HT-29 (cell line): ENCODE measurements around the gene MTCP1. TPM values are rescaled to one million over a fixed set of nuclear protein-coding genes. Genes with fewer than 3 reads are reported as not detected.

ENCODE experiments used
- total RNA-seq: library from RNA; depleted of rRNA; stranded (reverse); fragments of >200 nt; shearing (Covaris generic); gene quantifications from 2 replicates; pipeline ENCODE4 v1.2.3, GENCODE V29; 2014; rRNA removed

Gene MTCP1
- total RNA-seq, 1 experiment from 2014 or later, result 8.0 TPM

Other genes with a start within 250 kb of the MTCP1 start
- gene SMIM9, start 236.5 kb downstream of the MTCP1 start, total RNA-seq, result not detected in 2 replicates
- 22.1 and 26.4 TPM in 2 replicates for gene F8A1, start 184.8 kb downstream of the MTCP1 start, total RNA-seq
- 0.03 and 0.41 TPM in 2 replicates for gene F8, start 48.4 kb downstream of the MTCP1 start, total RNA-seq
- 49.8 and 69.5 TPM in 2 replicates for gene FUNDC2, start 44.3 kb downstream of the MTCP1 start, total RNA-seq
- 5.3 and 11.0 TPM in 2 replicates for gene CMC4, start within 50 bp of the MTCP1 start, total RNA-seq
- gene BRCC3, start 372 bp upstream of the MTCP1 start, total RNA-seq, result 12.0 and 20.4 TPM in 2 replicates
- gene VBP1, start 145.3 kb upstream of the MTCP1 start, total RNA-seq, result 45.3 and 48.4 TPM in 2 replicates
- gene RAB39B, start 193.4 kb upstream of the MTCP1 start, total RNA-seq, result not detected in 2 replicates